GM12865 (cell line): ENCODE results near the gene NUP43.
"Not testable (repeated sequence)": the region's sequence is repeated elsewhere in the genome, so short reads cannot be mapped to it uniquely, and the experiment has no call there.

Experiments
- DNase-seq: peaks from one replicate; pipeline ENCODE4 v3.0.0; 2010; ENCODE audit warnings: low read depth
- H3K4me3 ChIP-seq: 2 replicates; pipeline ENCODE4 v1.5.1; 2011; ENCODE audit warnings: mild to moderate bottlenecking, low read depth, low read length, control low read depth
- TF ChIP-seq, protein P1 (sequence below): IDR thresholded peaks from 2 replicates; pipeline ENCODE4 v1.5.1; 2011; ENCODE audit warnings: low read length, control low read depth, low read depth, inconsistent platforms; ENCODE audit not compliant: insufficient read depth; ENCODE audit errors: missing control alignments

Gene NUP43

DNA sequence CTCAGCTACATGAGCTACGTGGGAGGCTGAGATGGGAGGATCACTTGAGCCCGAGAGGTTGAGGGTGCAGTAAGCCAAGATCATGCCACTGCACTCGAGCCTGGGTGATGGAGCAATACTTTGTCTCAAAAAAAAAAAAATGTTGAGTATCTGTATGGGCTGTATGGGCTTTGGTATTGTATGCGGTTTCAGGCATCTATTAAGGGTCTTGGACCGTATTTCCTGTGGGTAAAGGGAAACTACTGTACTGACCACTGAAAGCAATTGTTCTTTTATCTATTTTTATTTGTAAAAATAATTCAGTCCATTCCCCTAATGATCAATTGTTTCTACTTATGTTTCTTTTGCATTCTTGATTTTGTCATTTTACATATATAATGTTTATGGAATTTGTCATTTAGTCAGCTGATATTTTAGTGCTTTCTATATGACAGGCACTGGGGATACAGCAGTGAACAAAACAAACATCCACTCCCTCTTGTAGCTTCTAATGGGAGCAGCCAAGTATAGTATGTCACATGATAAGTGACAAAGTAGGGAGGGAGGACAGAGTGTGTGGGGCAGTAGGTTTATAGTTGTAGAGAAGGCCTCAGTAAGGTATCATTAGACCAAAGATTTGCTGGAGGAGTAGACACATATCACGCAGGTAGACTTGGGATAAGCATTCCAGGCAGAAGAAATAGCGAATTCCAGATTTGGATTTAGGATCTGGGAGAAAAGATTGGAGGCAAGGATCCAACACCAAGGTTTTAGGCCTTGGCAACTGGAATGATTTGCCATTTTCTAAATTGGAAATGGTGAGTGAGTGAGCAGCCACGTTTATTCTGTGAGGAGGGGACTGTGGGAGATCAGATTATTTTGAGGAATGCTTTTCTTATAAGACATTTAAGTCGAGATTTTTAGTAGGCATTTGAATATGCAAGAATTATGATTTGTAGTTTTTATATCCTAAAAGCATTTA lies 9.3 kb upstream of the NUP43 start:
- DNase-seq, result peak; percentile 52
- TF ChIP-seq, protein P1, sequence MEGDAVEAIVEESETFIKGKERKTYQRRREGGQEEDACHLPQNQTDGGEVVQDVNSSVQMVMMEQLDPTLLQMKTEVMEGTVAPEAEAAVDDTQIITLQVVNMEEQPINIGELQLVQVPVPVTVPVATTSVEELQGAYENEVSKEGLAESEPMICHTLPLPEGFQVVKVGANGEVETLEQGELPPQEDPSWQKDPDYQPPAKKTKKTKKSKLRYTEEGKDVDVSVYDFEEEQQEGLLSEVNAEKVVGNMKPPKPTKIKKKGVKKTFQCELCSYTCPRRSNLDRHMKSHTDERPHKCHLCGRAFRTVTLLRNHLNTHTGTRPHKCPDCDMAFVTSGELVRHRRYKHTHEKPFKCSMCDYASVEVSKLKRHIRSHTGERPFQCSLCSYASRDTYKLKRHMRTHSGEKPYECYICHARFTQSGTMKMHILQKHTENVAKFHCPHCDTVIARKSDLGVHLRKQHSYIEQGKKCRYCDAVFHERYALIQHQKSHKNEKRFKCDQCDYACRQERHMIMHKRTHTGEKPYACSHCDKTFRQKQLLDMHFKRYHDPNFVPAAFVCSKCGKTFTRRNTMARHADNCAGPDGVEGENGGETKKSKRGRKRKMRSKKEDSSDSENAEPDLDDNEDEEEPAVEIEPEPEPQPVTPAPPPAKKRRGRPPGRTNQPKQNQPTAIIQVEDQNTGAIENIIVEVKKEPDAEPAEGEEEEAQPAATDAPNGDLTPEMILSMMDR, result no peak
- H3K4me3 ChIP-seq, result no peak overlapping the region

DNA sequence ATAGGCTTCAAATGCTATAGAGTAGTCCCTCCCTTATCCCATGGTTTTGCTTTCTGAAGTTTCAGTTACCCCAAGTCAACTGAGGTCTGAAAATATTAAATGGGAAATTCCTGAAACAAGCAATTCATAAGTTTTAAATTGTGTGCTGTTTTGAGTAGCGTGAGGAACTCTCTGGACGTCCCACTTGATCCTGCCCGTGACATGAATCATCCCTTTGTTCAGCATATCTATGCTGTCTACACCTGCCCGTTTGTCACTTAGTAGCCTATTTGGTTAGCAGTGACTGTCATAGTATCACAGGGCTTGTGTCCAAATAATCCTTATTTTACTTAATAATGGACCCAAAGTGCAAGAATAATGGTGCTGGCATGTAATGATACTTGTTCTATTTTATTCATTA lies 8.2 kb upstream of the NUP43 start:
- DNase-seq, result no peak
- H3K4me3 ChIP-seq, result no peak overlapping the region
- TF ChIP-seq, protein P1, result no peak

DNA sequence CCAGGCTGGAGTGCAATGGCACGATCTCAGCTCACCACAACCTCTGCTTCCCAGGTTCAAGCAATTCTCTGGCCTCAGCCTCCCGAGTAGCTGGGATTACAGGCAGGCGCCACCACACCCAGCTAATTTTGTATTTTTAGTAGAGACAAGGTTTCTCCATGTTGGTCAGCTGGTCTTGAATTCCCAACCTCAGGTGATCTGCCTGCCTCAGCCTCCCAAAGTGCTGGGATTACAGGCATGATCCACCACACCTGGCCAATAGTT lies 7.0 kb upstream of the NUP43 start:
- DNase-seq, H3K4me3 ChIP-seq: not testable (repeated sequence)

DNA sequence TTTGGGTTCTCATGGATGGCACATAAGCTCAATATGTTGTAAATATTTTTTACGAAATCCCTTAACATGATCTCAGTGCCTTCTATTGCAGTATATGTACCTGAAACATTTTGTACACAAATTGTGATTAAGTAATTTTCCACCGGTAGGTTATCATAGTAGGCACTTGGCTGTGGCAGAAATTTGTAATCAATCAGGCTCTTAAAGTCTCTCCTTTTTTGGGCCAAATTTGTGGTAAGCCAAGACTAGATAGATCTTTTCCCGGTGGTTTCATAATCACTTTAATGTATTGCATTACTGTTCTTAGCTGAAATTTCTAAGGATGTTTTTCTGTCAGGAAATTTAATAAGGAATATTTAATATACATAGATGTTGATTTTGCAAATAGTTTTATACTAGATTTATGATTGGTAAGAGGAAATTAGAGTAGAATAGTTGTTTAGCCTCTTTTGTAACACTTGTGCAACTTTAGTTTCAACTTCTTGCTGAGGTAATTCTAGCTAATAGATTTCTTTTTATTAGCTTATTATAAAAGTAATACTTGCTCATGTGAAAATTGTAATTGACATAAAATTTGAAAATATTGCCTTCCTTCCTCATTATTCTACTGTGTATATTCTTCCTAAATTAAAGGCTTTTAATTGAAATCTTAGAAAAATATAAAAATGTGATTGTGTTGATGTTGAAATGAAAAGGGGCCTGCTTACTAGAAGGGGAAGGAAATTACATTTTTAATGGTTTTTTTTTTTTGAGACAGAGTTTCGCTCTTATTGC lies 6.5 kb upstream of the NUP43 start:
- H3K4me3 ChIP-seq, result no peak overlapping the region
- TF ChIP-seq, protein P1, result no peak
- DNase-seq, result no peak

DNA sequence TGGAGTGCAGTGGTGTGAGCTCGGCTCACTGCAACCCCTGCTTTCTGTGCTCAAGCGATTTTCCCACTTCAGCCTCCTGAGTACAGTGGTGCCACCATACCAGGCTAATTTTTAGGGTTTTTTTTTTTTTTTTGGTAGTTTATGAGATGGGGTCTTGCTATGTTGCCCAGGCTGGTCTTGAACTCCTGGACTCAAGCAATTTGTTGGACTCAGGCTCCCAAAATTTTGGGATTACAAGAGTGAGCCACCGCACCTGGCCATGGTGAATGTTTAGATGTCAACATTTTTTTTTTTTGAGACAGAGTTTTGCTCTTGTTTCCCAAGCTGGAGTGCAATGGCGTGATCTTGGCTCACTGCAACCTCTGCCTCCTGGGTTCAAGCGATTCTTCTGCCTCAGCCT lies 5.6 kb upstream of the NUP43 start:
- not testable (repeated sequence) for H3K4me3 ChIP-seq, DNase-seq

DNA sequence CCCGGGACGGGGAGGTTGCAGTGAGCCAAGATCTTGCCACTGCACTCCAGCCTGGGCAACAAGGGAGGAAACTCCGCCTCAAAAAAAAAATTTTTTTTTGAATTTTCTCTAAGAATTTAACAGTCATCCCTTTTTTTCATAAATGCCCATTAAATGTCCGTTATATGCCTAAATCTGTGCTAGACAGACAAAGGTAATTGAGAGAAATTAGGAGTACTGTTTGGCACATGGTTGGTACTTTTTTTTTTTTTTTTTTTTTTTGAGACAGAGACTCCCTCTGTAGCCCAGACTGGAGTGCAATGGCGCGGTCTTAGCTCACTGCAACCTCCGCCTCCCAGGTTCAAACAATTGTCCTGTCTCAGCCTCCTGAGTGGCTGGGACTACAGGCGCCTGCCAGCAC lies 4.9 kb upstream of the NUP43 start:
- no peak overlapping the region for H3K4me3 ChIP-seq
- TF ChIP-seq, protein P1, result no peak
- no peak for DNase-seq

DNA sequence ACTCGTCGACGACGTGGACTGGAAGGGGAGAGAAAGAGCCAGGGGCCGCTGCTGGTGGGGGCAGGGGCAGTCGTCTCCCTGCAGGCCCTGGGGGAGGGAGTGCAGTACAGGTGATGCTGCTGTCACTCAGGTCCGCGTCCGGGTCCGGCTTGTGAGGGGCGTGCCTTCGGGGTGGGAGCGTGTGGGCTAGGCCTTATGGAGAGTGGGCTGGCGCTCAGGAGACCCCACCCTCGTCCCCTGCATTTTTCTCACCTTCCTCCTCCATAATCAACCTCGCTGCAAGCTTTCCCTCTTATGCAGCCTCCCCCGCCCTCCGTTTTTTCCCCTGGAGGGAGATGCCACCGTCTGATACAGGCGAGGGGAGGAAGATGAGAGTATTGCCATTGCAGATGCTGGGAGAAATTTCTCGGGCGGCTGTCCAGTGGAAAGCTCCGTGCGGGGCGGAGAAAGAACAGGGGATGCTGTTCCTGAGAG lies 3.8 kb upstream of the NUP43 start:
- TF ChIP-seq, protein P1, result no peak
- DNase-seq, result peak; percentile 79
- peak overlapping the region; percentile 95 for H3K4me3 ChIP-seq
